Activated CD4-positive, CD25-positive, alpha-beta regulatory T cell treated with anti-CD3 and anti-CD28 coated beads, Interleukin-2, amount 50 U/mL, for 24 hours (primary cell): ENCODE results near the gene PGAP6.
A peak's percentile ranks its signal among the peaks of the same experiment; 100 is the strongest.
"Not testable (repeated sequence)": the region's sequence is repeated elsewhere in the genome, so short reads cannot be mapped to it uniquely, and the experiment has no call there.

ENCODE experiments used
- ATAC-seq, 2 donors: fragments of 150-1000 bp; cut with Tn5 transposase; one replicate each; pipeline ENCODE4 v1.10.0; 2021; ENCODE audit warnings: mild to moderate bottlenecking in 1 of 2, moderate library complexity in 1 of 2

PGAP6 gene

GRCh38 chr16:401468-402348 is 19.9 kb upstream of the PGAP6 start, which contains the start of gene DECR2:
TSS of gene DECR2 (plus strand) at chr16:401885. CDS start at chr16:401964, 79 bp downstream.
- peak; percentile 82 to 85 for ATAC-seq

- no peak for ATAC-seq
These were observed 18.3 kb upstream of the PGAP6 start for GRCh38 chr16:400061-400591.

- no peak for ATAC-seq
These were observed 17.7 kb upstream of the PGAP6 start for GRCh38 chr16:399340-400019.

GRCh38 chr16:398561-399339 is 17.0 kb upstream of the PGAP6 start:
- ATAC-seq, result no peak

- ATAC-seq, result no peak
These were observed 16.1 kb upstream of the PGAP6 start for GRCh38 chr16:397736-398332.

GRCh38 chr16:397135-397661 is 15.4 kb upstream of the PGAP6 start, which contains the start of gene NME4:
TSS of gene NME4 (plus strand) at chr16:397199. CDS start at chr16:397223, 24 bp downstream.
- ATAC-seq, result no peak

GRCh38 chr16:396605-397004 is 14.8 kb upstream of the PGAP6 start:
- no peak for ATAC-seq

DNA sequence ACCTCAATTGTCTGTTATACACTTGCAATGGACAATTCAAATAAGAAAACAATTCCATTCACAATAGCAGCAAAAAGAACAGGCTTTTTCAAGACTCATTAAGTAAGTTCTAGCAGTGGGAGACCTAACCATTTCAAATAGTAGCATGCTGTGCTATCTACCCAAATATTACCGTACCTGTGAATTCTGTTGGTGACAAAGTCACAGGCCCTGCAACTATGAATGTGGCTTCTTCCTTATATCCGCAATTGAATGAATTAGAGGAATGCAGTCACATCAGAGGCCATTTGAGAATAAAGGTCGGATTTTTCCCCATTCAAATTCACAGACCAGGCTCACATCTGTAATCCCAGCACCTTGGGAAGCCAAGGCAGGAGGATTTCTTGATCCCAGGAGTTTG is 14.4 kb upstream of the PGAP6 start:
- no peak for ATAC-seq

GRCh38 chr16:392450-393030 is 10.8 kb upstream of the PGAP6 start:
- peak in 1 of 2 donors; percentile 9 for ATAC-seq

DNA sequence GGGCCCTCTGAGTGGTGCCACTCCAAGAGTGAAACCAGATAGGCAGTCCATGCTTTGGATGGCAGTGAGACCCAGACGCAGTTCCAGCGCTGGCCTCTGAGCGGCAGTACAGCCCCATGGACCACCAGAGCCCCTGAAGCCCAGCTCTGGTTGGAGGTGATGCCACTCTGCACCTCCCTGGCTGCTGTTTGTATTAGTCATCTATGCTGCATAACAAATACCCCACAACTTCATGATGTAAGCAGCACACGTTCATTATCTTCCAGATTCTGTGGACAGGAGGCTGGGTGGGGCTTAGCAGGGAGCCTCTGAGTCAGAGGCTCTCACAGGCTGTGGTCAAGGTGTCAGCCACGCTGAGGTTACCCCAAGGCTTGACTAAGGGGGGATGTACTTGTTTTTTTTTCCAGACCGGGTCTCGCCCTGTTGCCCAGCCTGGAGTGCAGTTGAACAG is 10.1 kb upstream of the PGAP6 start:
- ATAC-seq, result peak; percentile 98 to 99

- no peak for ATAC-seq
These were observed 7.6 kb upstream of the PGAP6 start for GRCh38 chr16:389352-389751.

DNA sequence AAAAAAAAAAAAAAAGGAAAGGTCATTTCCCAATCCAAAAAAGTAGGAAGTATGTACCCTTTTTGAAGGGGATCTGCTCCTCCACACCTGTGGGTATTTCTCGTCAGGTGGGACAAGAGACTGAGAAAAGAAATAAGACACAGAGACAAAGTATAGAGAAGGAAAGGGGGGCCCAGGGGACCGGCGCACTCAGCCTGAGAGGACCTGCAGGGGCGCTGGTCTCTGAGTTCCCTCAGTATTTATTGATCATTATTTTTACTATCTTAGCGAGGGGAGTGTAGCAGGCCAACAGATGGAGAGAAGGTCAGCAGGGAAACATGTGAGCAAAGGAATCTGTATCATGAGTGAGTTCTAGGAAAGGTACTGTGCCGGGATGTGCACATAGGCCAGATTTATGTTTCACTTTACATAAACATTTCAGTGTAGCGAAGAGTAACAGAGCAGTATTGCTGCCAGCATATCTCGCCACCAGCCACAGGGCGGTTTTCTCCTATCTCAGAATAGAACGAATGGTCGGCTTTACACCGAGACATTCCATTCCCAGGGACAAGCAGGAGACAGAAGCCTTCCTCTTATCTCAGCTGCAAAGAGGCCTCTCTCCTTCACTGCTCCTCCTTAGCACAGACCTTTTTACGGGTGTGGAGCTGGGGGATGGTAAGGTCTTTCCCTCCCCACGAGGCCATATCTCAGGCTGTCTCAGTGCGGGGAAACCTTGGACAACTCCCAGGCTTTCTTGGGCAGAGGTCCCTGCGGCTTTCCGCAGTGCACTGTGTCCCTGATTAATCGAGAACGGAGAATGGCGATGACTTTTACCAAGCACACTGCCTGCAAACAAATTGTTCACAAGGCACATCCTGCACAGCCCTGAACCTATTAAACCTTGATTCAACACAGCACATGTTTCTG is 6.2 kb upstream of the PGAP6 start:
- not testable (repeated sequence) for ATAC-seq

- ATAC-seq, result no peak
These were observed 4.9 kb upstream of the PGAP6 start for GRCh38 chr16:386641-387156.

DNA sequence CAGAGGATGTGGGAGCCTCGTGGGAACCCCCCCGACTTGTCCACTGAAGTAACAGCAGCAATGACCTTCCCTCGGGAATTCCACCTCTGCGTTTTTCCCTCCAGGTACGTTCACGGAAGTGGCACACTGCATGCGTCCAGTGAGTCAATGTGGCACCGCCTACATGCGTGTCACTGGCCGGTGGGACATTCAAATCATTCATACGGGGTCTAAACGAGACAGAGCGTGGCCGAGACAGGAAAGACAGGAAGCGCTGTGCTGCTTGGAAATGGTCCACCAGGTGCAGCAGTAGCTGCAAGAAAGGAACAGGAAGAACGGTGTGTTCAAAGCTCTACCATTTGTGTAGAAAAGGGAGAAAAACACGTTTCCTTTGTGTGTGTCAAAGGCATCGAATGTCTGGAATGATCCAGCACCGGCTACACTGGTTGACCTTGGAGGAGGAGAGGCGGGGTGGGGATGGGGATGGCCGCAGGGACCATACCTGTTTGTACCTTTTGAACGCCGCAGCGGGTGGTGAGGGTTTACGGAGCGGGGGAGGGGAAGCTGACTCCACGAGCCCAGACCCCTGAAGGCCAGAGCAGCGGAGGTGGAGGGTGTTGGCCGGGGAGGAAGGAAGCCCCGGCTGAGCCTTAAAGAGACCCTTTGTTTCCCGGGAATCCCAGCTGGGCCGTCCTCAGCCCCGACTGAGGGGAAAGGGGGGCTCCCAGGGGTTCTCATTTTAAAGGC is 1.7 kb upstream of the PGAP6 start:
- ATAC-seq, result peak; percentile 41 to 62

GRCh38 chr16:381012-381788 is 578 bp downstream of the PGAP6 start:
- ATAC-seq, result peak; percentile 22 to 42

DNA sequence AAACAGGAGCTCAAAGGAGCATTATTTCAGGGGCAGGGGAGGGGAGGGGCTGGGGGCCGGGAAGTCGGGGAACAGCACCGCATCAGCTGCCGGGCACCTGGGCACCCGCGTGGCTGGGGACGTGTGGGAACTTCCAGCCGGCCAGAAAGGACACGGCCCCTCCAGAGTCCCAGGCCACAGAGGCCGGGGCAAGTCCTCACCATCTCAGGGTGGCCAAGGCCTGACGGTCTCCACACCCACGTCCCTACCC is 1.1 kb downstream of the PGAP6 start:
- ATAC-seq, result no peak

GRCh38 chr16:379961-380761 is 1.6 kb downstream of the PGAP6 start:
- no peak for ATAC-seq
